ENCODE measurements around the gene PLEKHO2.

PLEKHO2 gene

DNA sequence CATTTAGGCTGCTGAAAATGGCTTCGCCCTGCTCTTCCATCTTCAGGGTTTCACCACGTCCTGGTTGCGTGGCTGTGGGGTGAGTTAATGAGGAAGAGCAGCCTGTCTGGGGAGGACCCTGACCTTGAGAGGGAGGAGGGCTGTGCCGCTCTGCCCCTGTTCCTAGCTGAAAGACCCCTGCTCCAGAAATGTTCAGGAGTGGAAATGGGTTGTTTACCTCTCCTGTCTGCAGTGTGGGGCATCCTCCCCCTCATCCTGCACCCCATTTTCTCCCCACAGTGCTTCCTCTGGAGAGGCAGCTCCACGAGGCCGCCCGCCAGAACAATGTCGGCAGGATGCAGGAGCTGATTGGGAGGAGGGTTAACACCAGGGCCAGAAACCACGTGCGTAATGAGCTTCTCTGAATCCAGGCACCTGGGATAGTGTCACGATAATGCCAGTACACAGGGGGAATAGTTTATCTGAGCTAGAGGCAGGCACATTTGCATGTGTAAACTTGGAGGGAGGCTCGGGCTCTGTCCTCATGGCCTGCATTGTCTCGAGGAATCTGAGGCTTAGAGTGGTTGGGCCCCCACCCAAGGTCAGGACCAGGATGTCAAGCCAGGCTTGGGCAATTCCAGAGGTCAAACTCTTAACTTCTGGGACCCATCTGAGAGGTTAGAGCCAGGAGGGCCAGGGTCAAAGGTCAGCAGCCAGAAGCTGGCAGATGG is 74.0 kb downstream of the PLEKHO2 start:
- no peak for DNase-seq

DNA sequence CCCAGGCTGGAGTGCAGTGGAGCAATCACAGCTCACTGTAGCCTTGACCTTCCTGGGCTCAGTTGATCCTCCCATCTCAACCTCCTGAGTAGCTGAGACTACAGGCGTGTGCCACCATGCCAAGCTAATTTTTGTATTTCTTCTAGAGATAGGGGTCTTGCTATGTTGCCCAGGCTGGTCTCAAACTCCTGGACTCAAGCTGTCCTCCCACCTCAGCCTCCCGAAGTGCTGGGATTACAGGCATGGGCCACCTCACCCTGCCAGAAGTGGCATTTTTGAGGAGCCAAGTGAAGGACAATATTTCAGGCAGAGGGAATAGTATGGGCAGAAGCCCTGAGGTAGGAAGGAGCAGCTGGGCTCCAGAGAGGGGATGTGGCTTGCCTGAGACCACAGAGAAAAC is 74.7 kb downstream of the PLEKHO2 start:
- no peak for DNase-seq

DNA sequence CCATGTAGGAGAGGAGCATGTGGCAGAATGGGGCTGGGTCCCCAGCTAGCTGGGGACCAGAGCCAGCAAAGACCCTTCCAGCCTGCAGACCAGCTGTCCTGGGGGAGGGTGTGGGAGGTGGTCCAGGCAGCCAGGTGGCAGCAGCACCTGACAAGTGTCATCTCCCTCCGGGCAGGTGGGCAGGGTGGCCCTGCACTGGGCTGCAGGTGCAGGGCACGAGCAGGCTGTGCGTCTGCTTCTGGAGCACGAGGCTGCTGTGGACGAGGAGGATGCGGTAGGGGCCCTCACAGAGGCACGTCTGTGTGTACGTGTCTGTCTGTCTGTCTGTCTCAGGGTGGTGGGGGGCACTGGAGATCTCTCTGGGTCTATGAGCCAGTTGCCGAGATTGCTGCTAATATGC is 75.5 kb downstream of the PLEKHO2 start:
- no peak for DNase-seq
